Activated CD8-positive, alpha-beta memory T cell treated with anti-CD3 and anti-CD28 coated beads for 4 hours (primary cell): Measurements from ENCODE around the gene CCDC136.
A peak's percentile ranks its signal among the peaks of the same experiment; 100 is the strongest.

Source experiments
- DNase-seq, 2 donors: peaks; one replicate each; pipeline ENCODE4 v3.0.0-alpha.2; 2020; ENCODE audit warnings: low read depth in 2 of 2

CCDC136 gene

GRCh38 chr7:128791121-128791971 lies at the start of gene CCDC136:
TSS of gene CCDC136 (plus strand) at chr7:128791968. CDS start at chr7:128792412, 444 bp downstream.
- DNase-seq: peak; percentile 52 to 55

DNA sequence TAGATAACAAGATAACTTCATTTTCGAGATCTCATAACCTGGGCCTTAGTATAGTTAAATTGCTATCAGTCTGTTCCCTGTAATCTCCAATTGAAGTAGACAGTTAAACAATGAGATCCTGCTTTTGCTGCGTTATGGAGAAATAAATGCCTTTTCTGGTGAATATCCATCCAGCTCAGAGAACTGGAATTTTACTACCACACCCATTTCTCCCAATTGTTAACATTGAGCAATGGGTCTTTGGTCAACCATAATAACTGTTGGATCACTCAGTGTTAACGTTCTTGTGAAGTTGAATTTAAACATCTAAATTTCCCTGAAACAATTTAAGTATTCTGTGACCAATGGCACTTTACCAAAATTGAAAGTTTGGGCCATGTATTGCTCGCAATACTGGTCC lies 49.6 kb upstream of the CCDC136 start:
- DNase-seq: no peak

DNA sequence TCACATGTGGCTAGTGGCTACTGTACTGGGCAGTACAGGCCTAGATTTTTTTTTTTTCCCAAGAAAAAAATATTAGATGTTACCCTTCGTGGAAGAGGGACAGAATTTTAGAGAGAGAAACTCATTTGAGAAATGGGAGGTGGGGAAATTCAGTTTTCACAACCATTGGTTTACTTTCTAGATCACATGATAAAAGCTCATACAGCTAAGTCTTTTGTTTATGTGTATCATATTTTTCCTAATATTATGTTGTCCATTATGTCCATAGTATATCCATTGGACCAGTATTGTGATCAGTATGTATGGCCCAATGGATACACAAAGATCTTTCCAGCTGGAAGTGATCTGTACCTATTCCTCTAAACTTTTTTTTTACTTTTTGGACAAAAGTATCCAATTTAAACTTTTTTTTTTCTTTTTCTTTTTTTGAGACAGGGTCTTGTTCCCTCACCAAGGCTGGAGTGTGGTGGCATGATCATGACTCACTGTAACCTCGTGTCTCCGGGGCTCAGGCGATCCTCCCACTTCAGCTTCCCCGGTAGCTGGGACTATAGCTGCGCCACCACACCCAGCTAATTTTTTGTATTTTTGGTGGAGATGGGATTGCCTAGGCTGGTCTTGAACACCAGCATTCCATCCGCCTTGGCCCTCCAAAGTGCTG lies 48.5 kb upstream of the CCDC136 start:
- no peak for DNase-seq

- no peak for DNase-seq
These were observed 47.3 kb upstream of the CCDC136 start for GRCh38 chr7:128744366-128744905.

GRCh38 chr7:128745706-128746105 lies 46.1 kb upstream of the CCDC136 start:
- no peak for DNase-seq

- DNase-seq: no peak
These were observed 44.3 kb upstream of the CCDC136 start for GRCh38 chr7:128747327-128748079.

DNA sequence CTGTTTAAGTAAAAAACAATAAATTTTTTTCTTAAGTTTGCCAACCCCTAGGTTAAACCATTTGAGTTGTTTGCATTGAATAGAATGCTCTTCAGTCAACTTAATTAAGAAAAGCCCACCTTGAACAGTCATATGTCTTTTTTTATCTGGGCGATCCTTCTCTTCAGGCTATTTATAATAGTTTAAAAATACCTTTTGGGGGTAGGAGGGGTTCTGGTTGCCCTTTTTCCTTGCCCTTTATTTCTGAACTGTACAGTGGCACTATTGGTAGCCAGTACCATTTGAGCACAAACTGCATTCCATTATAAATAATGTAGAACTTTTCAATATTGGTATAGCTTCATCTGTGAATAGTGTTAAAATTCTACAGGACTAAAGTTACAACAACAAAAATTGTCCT lies 39.5 kb upstream of the CCDC136 start:
- no peak for DNase-seq

GRCh38 chr7:128755075-128755818 lies 36.5 kb upstream of the CCDC136 start:
- no peak for DNase-seq

GRCh38 chr7:128755819-128756476 lies 35.8 kb upstream of the CCDC136 start:
- no peak for DNase-seq

DNA sequence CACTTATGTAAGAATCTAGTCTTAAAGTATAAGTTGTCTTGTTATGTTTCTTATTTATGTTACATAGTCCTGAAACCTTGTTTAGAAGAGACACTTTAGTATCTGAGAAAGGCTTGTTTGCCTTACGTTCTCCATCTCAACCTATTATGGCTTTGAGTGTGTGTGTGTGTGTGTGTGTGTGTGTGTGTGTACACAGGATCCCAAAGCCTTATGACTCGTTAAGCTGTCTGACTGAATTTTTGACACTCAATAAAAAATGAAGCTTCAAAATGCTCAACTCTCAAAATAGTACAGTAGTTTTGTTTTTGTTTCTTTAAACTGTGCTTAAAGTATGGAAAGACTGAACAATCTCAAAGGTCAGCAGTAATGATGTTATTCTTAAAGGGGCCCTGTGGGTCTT lies 34.6 kb upstream of the CCDC136 start:
- DNase-seq: no peak

DNA sequence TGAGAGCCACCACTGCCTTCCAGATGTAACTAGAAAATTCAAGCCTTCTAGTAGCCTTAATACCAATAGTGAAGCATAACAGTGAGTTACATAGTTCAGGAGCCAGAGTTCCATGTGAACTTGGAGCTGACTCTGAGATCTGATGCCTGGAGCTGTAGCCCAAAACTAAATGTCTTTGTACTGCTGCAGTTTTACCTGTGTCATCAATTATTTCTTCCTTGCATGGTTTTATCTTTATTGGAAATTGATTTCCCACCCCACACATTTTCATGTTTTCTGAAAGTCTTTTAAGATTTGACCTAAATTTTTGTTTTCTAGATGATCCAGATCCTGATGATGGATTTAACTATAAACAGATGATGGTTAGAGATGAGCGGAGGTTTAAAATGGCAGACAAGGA lies 33.2 kb upstream of the CCDC136 start:
- no peak for DNase-seq

- DNase-seq: no peak
These were observed 32.5 kb upstream of the CCDC136 start for GRCh38 chr7:128759242-128759641.

DNA sequence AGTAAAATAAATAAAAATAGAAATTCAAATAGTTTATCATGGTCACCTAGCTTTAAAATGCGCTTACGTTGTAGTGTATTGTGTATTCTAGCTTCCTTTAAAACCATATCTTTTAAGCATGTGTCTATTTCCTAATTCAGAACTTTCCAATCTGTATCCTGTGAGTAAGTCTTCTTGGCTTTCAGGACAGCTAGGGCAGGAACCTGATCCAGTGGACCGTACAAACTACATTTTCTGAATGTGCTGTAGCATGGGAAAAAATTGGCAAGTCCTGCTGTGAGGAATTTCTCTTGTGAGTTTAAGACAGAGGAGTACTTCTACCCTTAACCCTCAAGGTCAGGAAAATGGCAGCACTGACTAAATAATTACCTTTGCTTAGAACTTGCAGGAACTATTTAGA lies 28.2 kb upstream of the CCDC136 start:
- no peak for DNase-seq

GRCh38 chr7:128767475-128768110 lies 24.2 kb upstream of the CCDC136 start:
- no peak for DNase-seq

DNA sequence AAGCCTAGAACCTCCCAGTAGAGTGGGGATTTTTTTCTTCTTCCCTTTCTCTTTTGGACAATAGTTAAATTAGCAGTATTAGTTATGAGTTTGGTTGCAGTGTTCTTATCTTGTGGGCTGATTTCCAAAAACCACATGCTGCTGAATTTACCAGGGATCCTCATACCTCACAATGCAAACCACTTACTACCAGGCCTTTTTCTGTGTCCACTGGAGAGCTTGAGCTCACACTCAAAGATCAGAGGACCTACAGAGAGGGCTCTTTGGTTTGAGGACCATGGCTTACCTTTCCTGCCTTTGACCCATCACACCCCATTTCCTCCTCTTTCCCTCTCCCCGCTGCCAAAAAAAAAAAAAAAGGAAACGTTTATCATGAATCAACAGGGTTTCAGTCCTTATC lies 21.5 kb upstream of the CCDC136 start:
- no peak for DNase-seq

- DNase-seq: no peak
These were observed 18.2 kb upstream of the CCDC136 start for GRCh38 chr7:128773604-128774003.

DNA sequence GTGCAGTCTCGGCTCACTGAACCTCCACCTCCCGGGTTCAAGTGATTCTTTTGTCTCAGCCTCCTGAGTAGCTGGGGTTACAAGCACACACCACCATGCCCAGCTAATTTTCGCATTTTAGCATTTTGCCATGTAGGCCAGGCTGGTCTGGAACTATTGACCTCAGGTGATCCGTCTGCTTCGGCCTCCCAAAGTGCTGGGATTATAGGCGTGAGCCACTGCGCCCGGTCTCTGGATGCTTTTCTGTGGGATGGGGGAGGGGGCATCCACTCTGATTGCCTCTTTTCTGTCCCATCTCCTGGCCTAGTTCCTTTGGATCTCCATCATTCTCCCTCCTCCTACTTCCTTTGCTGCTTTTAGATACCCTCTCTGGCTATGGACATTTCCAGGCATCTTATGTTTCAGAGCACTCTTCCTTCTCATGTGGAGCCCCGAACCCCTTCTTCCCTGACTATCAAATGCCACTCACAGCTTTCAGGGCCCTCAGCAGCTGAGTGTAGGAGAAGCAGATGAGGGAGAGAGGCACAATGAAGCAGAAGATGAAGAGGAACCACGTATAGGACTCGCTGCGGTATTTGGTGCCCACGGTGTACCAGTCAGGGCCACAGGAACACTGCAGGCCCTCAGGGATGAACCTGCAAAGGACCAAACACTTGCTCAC lies 17.6 kb upstream of the CCDC136 start:
- DNase-seq: no peak

- no peak for DNase-seq
These were observed 16.8 kb upstream of the CCDC136 start for GRCh38 chr7:128774921-128775320.

DNA sequence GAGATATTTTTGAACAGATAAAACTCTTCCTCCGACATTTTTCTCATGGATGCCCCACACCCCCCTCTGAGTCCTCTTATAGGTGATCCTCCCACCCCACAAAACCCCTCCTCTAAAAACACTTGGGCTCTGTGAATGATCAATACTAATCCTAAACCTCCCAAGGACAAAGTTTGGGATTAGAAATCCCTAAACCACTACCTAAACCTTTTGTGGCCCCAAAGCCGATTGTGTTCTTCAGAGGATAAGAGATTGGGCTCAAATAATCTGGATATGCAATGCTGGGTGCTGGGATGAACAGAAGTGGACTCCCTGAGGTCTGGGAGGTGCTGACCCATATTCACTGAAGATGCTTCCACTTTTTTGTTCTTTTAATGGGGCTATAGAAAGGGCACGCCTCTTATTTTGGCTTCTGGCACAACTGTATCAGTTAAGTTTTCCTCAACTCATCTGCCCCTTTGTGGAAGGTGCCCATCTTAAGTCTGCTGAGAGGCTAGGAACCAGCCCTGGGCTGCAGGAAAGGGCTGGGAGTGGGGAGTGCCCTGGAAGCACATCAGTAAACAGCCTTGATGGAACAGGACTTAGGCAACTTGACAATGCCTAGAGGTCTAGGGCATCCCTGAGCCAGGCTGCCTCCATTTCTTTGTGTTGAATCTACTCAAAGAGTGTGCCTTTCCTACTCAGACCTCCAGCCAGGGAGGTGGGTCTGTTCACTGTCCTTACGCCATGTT lies 15.9 kb upstream of the CCDC136 start, which contains the start of gene OPN1SW:
Gene OPN1SW (minus strand): TSS at position 51 of the 731 bp plus-strand sequence. CDS start 13 bp downstream, at position 38.
- DNase-seq: no peak
